Naive thymus-derived CD8-positive, alpha-beta T cell (primary cell): ENCODE measurements around the gene CLEC17A. TPM values are rescaled to one million over a fixed set of nuclear protein-coding genes. Genes with fewer than 3 reads are reported as not detected.

Source experiments
- polyA plus RNA-seq, 3 donors: library from polyadenylated mRNA; unstranded; fragments of 300-500 nt; fragmentation: Illumina TruSeq; gene quantifications; one replicate each; pipeline ENCODE4 v1.2.3, GENCODE V29; 2021
- total RNA-seq, 8 experiments: library from RNA in 2 of 8; stranded (reverse) in 2 of 8; gene quantifications; one replicate each; pipeline ENCODE4 v1.2.3 and lab custom pipeline; 2021 to 2026

Gene CLEC17A
- total and polyA plus RNA-seq, 5 experiments from 2014 or later: 4.0 to 4.3 TPM; not detected in 3

Other genes starting within 250 kb of the CLEC17A start
- gene ADGRE5, start 201.6 kb upstream of the CLEC17A start, total RNA-seq: 100 to 1,000 TPM; 112 to 116 TPM
- gene ADGRE5, start 201.6 kb upstream of the CLEC17A start, polyA plus RNA-seq: 100 to 1,000 TPM; 122 to 164 (median 158) TPM
- 100 to 1,000 TPM; 158 to 165 TPM for gene DDX39A, start 163.7 kb upstream of the CLEC17A start, total RNA-seq
- 100 to 1,000 TPM in 2 of 3 donors, 10 to 100 TPM in 1; 96.0 to 136 (median 106) TPM for gene DDX39A, start 163.7 kb upstream of the CLEC17A start, polyA plus RNA-seq
- 100 to 1,000 TPM; 188 to 200 TPM for gene PKN1, start 149.8 kb upstream of the CLEC17A start, total RNA-seq
- 10 to 100 TPM; 45.5 to 96.6 (median 56.8) TPM for gene PKN1, start 149.8 kb upstream of the CLEC17A start, polyA plus RNA-seq
- not detected for gene PTGER1, start 107.7 kb upstream of the CLEC17A start, total RNA-seq
- gene PTGER1, start 107.7 kb upstream of the CLEC17A start, polyA plus RNA-seq: not detected
- 10 to 100 TPM; 19.9 to 23.0 TPM for gene GIPC1, start 87.0 kb upstream of the CLEC17A start, total RNA-seq
- 10 to 100 TPM; 32.2 to 35.0 (median 33.5) TPM for gene GIPC1, start 87.0 kb upstream of the CLEC17A start, polyA plus RNA-seq
- gene DNAJB1, start 64.7 kb upstream of the CLEC17A start, total RNA-seq: 100 to 1,000 TPM; 165 to 171 TPM
- gene DNAJB1, start 64.7 kb upstream of the CLEC17A start, polyA plus RNA-seq: 100 to 1,000 TPM; 205 to 348 (median 344) TPM
- 100 to 1,000 TPM; 179 to 182 TPM for gene TECR, start 53.5 kb upstream of the CLEC17A start, total RNA-seq
- 100 to 1,000 TPM; 193 to 300 (median 261) TPM for gene TECR, start 53.5 kb upstream of the CLEC17A start, polyA plus RNA-seq
- 10 to 100 TPM; 61.6 to 64.6 TPM for gene NDUFB7, start 11.0 kb upstream of the CLEC17A start, total RNA-seq
- gene NDUFB7, start 11.0 kb upstream of the CLEC17A start, polyA plus RNA-seq: 100 to 1,000 TPM; 209 to 236 (median 230) TPM
- gene ADGRE3, start 91.8 kb downstream of the CLEC17A start, total RNA-seq: not detected
- not detected for gene ADGRE3, start 91.8 kb downstream of the CLEC17A start, polyA plus RNA-seq
- 10 to 100 TPM; 36.3 to 41.5 TPM for gene ZNF333, start 107.0 kb downstream of the CLEC17A start, total RNA-seq
- 1 to 10 TPM; 7.6 to 8.1 (median 7.8) TPM for gene ZNF333, start 107.0 kb downstream of the CLEC17A start, polyA plus RNA-seq
- not detected for gene ADGRE2, start 195.5 kb downstream of the CLEC17A start, total RNA-seq
- not detected for gene ADGRE2, start 195.5 kb downstream of the CLEC17A start, polyA plus RNA-seq